Occipital lobe (tissue), 2 donors: Measurements from ENCODE around the gene PEX11G. TPM values are rescaled to one million over a fixed set of nuclear protein-coding genes. Genes with fewer than 3 reads are reported as not detected.
A peak's percentile ranks its signal among the peaks of the same experiment; 100 is the strongest.

ENCODE experiments used
- DNase-seq: peaks from one replicate; lab custom pipeline; 2025; lab: John Stamatoyannopoulos, UW
- total RNA-seq: library from RNA; depleted of rRNA; stranded (reverse); fragments of >200 nt; gene quantifications from one replicate; pipeline ENCODE4 v1.2.3, GENCODE V29; 2014

Gene PEX11G
- total RNA-seq, 1 donor from 2014 or later = 0.94 TPM

DNA sequence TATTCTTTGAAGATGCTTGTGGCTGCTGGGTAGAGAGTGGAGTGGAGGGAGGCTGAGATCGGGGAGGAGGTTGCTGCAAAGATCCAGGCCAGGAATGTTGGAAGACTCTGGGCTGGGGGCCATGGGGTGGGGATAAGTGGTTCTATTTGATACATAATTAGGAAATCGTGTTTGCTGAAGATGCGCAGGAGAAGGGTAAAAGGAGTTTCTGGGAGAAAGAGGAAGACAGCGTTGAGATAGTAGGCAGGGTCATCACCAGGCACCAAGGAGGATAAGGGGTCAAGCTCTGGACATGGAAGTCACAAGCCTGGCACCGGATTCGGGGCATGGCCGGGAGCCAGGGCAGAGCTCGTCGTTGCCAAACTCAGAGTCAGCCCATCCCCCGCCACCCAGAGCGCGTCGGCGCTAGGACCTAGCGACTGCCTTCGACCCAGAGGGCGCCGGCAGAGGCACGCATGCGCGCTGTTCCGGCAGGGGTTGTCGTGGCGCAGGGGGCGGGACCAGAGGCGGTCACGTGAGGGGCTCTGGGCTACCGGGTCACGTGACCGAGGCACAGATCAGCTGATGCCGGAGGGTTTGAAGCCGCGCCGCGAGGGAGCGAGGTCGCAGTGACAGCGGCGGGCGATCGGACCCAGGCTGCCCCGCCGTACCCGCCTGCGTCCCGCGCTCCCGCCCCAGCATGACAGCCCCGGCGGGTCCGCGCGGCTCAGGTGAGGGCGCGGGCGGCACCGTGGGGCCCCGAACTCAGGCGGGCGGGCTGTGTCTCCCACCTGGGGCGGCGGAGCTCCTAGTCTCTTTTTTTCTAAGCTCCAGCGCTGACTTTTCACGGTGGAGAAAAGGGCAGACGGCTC lies 33.5 kb upstream of the PEX11G start, which contains the start of gene MCOLN1:
Gene MCOLN1 (plus strand): TSS at position 553 of the 851 bp plus-strand sequence. CDS start 127 bp downstream, at position 680.
- DNase-seq = peak; percentile 94

DNA sequence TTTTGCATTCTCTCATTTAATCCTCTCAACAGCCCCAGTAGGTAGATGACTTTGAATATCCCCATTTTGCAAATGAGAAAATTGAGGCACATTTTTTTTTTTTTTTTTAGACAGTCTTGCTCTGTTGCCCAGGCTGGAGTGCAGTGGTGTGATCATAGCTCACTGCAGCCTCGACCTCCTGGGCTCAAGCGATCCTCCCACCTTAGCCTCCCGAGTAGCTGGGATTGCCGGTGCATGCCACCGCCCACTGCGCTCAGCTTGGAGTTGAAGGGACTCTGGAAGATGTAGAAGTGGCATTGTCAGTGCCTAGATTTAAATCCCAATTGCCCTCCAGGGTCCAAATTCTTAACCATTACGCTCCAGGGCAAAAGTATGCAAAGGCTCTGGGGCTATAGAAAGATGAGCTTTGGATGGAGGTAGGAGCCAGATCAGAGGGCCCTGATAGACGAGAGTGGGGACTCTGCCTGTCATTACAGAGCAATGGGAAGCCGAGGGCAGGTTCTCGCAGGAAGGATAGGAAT lies 32.8 kb upstream of the PEX11G start:
- no peak for DNase-seq

DNA sequence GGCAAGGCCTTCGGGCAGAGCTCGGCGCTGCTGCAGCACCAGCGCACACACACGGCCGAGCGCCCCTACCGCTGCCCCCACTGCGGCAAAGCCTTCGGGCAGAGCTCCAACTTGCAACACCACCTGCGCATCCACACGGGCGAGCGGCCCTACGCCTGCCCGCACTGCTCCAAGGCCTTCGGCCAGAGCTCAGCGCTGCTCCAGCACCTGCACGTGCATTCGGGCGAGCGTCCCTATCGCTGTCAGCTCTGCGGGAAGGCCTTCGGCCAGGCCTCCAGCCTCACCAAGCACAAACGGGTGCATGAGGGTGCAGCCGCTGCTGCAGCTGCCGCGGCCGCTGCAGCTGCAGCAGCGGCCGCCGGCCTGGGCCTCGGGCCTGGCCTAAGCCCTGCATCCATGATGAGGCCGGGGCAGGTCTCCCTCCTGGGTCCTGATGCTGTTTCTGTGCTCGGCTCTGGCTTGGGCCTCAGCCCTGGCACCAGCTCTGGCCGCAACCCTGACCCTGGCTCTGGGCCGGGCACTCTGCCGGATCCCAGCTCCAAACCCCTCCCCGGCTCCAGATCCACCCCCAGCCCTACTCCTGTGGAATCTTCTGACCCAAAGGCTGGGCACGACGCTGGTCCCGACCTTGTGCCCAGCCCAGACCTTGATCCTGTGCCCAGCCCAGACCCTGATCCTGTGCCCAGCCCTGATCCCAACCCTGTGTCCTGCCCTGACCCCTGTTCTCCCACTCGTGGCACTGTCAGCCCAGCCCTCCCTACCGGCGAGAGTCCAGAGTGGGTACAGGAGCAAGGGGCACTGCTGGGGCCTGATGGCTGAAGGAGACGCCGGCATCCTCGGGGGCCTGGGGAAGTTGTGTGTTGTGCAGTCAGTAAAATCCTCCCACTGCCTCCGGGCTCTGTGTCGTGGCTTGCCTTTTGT lies 31.6 kb upstream of the PEX11G start:
- no peak for DNase-seq

DNA sequence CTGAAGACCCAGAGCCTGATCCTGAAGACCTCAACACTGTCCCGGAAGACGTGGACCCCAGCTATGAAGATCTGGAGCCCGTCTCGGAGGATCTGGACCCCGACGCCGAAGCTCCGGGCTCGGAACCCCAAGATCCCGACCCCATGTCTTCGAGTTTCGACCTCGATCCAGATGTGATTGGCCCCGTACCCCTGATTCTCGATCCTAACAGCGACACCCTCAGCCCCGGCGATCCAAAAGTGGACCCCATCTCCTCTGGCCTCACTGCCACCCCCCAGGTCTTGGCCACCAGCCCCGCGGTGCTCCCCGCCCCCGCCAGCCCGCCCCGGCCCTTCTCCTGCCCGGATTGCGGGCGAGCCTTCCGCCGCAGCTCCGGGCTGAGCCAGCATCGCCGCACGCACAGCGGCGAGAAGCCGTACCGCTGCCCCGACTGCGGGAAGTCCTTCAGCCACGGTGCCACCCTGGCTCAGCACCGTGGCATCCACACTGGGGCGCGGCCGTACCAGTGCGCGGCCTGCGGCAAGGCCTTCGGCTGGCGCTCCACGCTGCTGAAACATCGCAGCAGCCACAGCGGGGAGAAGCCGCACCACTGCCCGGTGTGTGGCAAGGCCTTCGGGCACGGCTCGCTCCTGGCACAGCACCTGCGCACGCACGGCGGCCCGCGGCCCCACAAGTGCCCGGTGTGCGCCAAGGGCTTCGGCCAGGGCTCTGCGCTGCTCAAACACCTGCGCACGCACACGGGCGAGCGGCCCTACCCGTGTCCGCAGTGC lies 30.7 kb upstream of the PEX11G start:
- no peak for DNase-seq

DNA sequence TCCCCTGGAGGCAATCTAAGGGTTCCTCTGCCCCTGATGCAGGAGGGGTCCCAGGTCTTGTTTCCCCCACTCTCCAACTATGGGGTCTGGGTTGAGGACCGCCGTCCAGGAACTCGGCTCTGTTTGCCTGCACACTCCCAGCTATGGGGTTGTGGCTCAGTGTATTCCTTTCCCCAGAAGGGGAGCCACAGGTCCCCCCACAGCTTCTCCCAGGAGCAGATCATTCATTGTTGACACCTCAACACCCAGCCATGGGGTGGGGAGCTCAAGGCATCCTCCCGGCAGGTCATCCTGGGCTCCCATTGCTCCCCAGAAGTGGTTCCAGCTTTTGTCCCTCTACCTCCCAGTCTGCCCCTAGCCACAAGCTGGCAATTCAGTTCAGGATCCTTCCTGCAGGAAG lies 28.0 kb upstream of the PEX11G start:
- no peak for DNase-seq

DNA sequence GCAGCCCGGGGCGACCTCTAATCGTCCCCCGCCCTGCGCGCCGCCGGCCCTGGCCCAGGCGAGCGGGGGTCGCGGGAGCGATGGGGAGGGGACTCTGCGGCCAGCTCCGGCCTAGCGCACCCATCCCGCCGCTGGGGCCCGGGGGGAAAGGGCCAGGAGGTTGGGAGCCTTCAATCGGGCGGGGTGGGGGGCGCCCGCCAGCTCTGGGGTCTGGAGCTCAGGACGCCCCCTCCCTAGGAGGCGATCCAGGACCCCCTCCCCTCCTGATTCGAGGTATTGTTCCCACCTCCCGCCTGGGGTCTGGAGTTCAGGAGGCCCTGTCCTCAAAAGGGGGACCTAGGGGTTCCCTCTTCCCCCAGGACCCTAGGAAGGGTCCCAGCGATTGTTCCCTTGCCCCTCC lies 27.5 kb upstream of the PEX11G start:
- no peak for DNase-seq

DNA sequence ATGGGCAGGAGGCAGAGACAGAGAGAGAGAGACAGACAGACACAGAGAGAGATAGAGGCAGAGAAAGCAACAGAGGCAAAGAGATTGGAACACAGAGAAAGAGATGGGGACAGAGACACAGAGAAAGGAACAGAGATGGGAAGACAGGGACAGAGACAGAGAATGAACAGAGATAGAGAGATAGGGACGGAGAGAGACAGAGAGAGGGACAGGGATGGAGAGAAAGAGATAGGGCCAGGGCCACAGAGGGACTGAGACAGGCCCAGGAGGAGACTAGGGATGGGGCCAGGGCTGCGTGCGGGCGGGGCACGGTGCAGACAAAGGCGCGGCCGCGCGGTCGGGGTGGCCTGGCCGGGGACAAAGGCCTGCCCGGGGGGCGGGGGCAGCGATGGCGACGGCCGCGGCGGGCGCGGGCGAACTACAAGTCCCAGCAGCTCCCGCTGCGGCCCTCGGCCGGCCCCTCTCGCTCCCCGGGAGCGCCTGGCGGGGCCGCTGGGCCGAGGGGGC lies 26.9 kb upstream of the PEX11G start, which contains the start of gene ZNF358:
Gene ZNF358 (plus strand): TSS at position 459 of the 507 bp plus-strand sequence. CDS start 3,140 bp downstream, outside the sequence.
- DNase-seq = peak; percentile 72

DNA sequence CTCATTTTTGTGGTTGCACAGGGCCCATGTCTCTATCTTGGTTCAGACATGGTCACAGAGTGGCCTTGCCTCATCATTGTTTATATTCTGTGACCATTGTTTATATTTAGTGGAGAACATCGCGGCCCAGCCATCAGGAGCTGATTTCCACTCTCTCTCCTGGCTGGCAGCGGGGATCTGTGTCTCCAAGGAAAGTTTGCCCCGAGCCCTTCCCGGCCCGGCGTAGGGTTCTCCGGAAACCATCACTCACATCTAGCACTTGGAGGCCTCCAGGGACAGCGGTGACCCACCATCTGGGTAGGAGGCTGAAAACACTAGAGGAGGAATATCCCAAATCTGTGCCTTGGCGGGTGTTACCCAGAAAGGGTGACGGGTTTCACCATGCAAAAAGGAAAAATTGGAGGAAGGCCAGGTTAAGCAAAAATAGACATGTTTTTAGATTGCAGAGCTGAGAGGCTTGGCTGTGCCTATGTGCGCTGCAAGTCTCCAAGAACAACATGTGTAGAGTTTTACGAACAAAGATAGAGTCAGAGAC lies 26.3 kb upstream of the PEX11G start:
- peak; percentile 16 for DNase-seq

DNA sequence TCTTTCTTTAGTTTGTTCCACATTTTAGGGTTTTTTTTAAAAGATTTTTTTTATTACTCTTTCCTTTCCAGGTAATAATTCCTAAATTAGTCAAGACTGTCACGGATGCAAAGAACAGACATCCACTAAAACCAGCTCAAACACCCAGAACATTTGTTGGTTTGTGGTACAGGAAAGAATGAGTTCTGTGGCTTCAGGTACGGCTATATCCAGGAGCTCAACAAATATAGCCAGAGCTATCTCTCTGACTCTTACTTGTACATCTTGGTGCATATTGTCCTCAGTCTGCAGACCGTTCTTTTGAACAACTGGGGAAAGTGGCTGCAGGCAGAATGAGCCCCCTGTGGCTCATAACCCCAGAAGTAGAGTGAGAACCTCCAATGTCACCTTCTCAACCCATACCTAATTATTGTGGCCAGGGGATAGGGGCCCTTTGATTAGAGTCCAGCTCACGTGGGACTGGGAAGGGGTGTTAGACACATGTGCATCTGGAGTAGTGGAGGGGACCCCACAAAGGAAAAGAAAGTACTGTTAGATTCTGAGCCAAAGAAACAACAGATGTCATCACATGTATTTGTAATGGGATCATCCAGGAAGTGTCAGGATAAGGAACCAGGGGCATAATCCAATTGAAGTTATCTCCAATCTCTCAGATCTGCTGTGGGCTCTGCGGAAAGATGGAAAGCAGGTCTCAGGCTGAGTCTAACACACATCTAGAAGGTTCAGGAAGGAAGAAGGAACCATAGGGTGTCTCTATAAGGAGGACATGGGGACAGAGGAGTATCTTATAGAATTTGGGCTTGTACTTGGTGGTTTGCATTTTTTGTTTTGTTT lies 25.2 kb upstream of the PEX11G start:
- no peak for DNase-seq

DNA sequence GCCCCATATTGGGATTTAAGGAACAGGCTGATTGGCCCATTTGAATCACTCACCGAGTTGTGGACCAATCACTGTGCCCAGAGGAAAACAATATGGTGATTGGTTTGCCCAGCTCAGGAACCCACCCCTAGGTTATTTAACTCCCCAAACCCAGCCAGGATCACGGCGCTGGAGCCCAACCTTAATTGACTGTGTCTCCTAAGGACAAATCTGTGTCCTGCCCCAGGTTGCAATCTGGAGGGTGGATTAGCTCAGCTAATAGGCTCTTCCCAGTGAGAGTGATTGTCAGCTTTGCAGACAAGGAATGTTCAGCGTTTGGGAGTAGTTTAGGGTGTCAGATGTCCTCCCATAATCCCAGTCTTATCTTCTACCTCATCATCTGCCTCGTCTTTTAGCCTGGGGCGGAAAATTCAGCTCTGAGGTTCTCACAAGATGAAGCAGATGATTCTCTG lies 23.6 kb upstream of the PEX11G start:
- no peak for DNase-seq

DNA sequence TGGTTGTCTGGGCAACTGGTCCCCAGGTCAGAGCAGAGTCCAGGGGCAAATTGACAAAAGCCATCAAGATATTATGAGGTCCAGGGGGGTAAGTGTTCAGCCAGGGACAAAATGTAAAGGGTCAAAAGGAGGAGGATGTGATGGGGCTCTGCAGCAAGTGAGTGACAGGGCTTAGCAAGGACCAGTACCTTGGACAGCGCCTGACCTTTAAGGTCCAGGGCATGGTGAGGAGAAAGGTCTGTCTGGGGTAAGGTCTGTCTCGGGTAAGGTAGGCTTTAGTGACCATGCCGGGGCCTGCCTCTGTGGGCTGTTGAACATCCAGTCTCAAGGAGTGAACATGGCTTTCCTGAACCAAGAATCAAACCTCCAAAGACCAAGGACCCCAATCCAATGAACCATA lies 20.8 kb upstream of the PEX11G start:
- no peak for DNase-seq

DNA sequence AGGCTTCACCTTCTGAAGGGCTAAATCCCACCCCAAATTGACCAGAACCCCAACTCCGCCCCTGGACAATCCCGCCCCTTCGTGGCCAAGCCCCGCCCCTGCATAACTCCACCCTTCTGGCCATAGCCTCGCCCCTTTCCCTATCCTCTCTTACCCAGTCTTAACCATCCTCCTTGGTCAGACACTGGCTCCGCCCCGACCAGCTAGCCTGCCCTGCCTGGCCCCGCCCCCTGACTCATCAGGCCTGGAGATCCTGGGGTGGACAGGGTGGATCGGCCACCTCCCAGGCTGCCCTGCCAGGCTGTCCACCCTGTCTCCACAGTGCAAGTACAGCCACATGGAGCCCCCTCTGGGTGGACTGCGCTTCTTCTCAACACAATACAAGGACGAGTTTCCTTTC lies 19.0 kb upstream of the PEX11G start:
- no peak for DNase-seq

DNA sequence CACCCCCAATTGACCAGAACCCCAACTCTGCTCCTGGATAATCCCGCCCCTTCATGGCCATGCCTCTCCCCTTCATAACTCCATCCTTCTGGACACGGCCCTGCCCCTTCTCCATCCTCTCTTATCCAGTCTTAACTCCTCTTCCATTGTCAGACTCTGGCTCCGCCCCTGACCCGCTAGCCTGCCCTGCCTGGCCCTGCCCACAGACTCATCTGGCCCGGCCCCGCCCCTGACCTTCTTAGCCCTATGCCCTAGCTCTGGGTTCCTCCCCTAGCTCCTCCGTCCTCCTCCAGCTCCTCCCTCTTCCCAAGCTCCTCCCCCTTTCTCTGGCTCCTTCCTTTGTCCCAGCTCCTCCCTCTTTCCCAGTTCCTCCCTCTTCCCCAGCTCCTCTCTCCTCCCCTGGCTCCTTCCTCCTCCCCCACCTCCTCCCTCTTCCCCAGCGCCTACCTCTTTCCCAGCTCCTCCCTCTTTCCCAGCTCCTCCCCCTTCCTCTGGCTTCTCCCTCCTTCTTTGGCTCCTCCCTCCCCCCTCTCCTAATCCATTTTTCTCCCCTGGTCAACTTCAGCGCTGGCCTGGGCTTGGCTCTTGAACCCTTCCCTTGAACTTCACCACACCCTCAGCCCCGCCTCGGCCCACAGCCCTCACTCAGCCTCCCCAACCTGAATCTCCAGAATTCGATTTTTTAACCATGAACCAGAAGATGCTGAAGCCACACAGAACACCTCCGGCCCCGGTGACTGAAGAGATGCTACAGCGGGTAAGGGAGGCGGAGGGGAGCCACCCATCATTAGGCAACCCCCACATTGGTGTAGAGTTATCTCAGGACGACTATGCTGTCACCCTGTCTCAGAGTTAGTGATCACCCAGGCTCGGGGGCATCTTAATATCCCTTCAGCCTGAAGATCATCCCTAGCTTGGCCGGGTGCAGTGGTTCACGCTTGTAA lies 17.8 kb upstream of the PEX11G start:
- peak; percentile 33 for DNase-seq

DNA sequence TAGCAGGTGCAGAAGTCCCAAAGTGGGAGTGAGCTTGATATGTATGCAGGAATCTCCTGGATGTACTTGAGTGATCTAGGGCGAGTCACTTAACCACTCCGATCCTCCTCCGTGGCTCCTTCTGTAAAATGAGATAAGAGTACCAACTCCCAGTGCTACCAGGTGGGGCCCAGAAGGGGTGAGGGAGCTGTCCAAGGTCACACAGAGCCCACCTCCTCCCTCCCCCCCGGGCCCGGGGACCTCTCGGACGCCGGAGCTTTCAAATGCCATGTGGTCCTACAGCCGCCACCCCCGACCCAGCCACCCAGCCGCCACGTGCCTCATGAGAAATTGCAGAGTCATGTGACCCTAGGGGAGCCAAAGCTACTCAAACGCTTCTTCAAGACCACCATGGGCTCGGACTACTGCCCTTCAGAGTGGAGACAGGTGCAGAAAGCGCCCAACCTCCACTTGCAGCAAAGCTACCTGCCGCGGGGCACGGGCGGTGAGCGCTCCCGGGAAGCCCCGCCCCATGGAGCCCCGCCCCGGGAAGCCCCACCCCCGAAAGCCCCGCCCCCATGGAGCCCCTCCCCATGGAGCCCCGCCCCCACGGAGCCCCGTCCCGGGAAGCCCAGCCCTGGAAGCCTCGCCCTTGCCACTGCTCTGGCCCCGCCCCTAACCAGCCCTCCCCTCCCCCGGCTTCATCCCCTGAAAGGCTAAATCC lies 17.0 kb upstream of the PEX11G start:
- DNase-seq = no peak

DNA sequence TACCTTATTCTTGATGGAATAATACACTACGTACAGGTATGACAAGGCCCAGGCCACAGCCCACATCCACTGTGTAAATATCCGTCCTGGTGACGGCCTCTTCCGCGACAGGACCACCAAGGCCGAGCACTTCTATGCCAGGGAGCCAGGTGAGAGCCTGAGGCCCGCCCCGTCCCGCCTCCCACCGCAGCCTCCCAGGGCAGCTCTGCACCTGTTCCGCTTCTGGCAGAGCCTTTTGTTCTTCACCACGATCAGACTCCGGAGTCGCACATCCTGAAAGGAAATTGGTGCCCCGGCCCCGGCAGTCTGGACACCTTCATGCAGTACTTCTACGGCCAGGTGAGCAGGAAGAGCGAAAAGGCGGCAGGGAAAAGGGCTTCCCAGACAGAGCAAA lies 16.4 kb upstream of the PEX11G start:
- DNase-seq = no peak

DNA sequence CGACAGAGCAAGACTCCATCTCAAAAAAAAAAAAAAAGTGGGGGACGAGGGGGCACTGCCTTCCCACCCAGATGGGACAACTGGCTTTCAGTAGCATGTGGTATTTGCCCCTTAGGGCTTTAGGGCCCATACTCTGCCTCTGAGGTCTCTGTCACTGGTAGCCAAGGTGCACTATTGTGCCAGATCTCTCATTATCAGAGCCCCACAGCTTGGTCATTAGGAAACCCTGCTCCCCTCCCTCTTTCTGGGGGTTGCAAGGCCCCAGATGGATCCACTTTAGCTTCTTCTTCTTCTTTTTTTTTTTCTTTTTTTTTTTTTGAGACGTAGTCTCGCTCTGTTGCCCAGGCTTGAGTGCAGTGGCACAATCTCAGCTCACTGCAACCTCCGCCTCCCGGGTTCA lies 15.8 kb upstream of the PEX11G start:
- no peak for DNase-seq

DNA sequence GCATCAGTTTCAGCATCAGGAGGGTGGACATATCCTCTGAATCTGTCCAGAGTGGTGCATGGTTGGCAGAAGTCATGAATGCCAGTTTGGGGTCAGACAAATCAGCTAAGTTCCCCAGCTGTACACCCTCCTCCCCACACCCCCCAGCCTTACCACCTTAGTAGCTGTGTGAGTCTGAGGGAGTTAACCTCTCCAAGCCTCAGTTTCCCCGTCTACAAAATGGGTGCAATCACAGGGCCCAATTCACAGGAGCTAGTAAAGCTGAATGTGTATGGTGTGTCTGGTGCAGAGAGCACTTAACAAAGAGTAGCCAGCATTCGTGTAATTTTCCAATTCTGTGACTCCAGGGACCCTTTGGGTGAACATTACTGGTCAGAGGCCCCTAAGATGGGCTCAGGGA lies 13.7 kb upstream of the PEX11G start:
- DNase-seq = no peak
